CD4-positive, alpha-beta memory T cell (primary cell): ENCODE data around the gene STX11. TPM values are rescaled to one million over a fixed set of nuclear protein-coding genes. Genes with fewer than 3 reads are reported as not detected.
A peak's percentile ranks its signal among the peaks of the same experiment; 100 is the strongest.

ENCODE experiments used
- CTCF ChIA-PET: fragments of 350-600 bp; sonication (Branson Sonifier 250); formaldehyde crosslinking; loops from one replicate; lab custom pipeline; 2021; ENCODE audit warnings: inconsistent platforms; ENCODE audit not compliant: partially characterized antibody; lab: Charles Lee
- POLR2A ChIA-PET: fragments of 350-600 bp; sonication (Branson Sonifier 250); formaldehyde crosslinking; loops from one replicate; lab custom pipeline; 2021; ENCODE audit not compliant: partially characterized antibody; lab: Charles Lee
- DNase-seq, 5 donors: peaks; one replicate each; pipeline versions ENCODE4 v3.0.0 to v3.0.0-alpha.2; 2020 to 2022; ENCODE audit warnings: mixed read lengths in 1 of 5
- H3K27ac ChIP-seq: one replicate; pipeline ENCODE4 v1.7.0; 2013; ENCODE audit warnings: low read depth, low read length
- H3K27me3 ChIP-seq: 2 replicates; pipeline ENCODE4 v1.7.0; 2013; ENCODE audit warnings: mild to moderate bottlenecking, low read length, moderate library complexity; ENCODE audit not compliant: insufficient read depth
- H3K36me3 ChIP-seq: 2 replicates; pipeline ENCODE4 v1.7.0; 2013; ENCODE audit warnings: mild to moderate bottlenecking, low read length, moderate library complexity; ENCODE audit not compliant: insufficient read depth
- H3K4me1 ChIP-seq: 2 replicates; pipeline ENCODE4 v1.7.0; 2013; ENCODE audit warnings: mild to moderate bottlenecking, low read length, moderate library complexity; ENCODE audit not compliant: insufficient read depth
- H3K4me3 ChIP-seq, 2 donors: one replicate each; pipeline ENCODE4 v1.7.0; 2013; ENCODE audit warnings: low read length in 2 of 2, mild to moderate bottlenecking in 1 of 2
- H3K9me3 ChIP-seq, 2 donors: one replicate each; pipeline ENCODE4 v1.7.0; 2013; ENCODE audit warnings: low read length in 2 of 2, control low read depth in 1 of 2; ENCODE audit not compliant: control insufficient read depth in 1 of 2
- H3K27ac Mint-ChIP-seq, 7 donors: one replicate each; pipeline ENCODE4 v1.8.0; 2020 to 2021; ENCODE audit warnings: mixed read lengths in 7 of 7, mild to moderate bottlenecking in 6 of 7, inconsistent platforms in 3 of 7, moderate library complexity in 3 of 7
- H3K27me3 Mint-ChIP-seq, 2 donors: one replicate each; pipeline ENCODE4 v1.8.0; 2020 to 2021; ENCODE audit warnings: mixed read lengths in 2 of 2
- H3K36me3 Mint-ChIP-seq, 2 donors: one replicate each; pipeline ENCODE4 v1.8.0; 2020 to 2021; ENCODE audit warnings: mixed read lengths in 2 of 2, inconsistent platforms in 1 of 2, mild to moderate bottlenecking in 1 of 2
- H3K4me1 Mint-ChIP-seq, 4 donors: one replicate each; pipeline ENCODE4 v1.8.0; 2020 to 2021; ENCODE audit warnings: mixed read lengths in 4 of 4, mild to moderate bottlenecking in 1 of 4
- H3K4me3 Mint-ChIP-seq, 8 donors: one replicate each; pipeline ENCODE4 v1.8.0; 2020 to 2021; ENCODE audit warnings: mixed read lengths in 8 of 8, mild to moderate bottlenecking in 7 of 8, moderate library complexity in 6 of 8, inconsistent platforms in 3 of 8
- H3K9me3 Mint-ChIP-seq, 8 donors: one replicate each; pipeline ENCODE4 v1.8.0; 2020 to 2021; ENCODE audit warnings: mixed read lengths in 8 of 8, mild to moderate bottlenecking in 5 of 8, inconsistent platforms in 3 of 8, moderate library complexity in 1 of 8
- intact Hi-C: fragments of 100-400 bp; cut with micrococcal nuclease; formaldehyde crosslinking; loops from one replicate; pipeline ENCODE4 v1.15.1; 2023
- polyA plus RNA-seq, 2 donors: library from polyadenylated mRNA; unstranded; fragments of 300-500 nt; fragmentation: Illumina TruSeq; gene quantifications; one replicate each; pipeline ENCODE4 v1.2.3, GENCODE V29; 2021
- total RNA-seq, 2 experiments: library from RNA; stranded (reverse); gene quantifications; one replicate each; pipeline ENCODE4 v1.2.3, GENCODE V29; 2021

STX11 gene
- total and polyA plus RNA-seq, 4 experiments from 2014 or later = 5.7 to 11.0 (median 7.9) TPM

DNA sequence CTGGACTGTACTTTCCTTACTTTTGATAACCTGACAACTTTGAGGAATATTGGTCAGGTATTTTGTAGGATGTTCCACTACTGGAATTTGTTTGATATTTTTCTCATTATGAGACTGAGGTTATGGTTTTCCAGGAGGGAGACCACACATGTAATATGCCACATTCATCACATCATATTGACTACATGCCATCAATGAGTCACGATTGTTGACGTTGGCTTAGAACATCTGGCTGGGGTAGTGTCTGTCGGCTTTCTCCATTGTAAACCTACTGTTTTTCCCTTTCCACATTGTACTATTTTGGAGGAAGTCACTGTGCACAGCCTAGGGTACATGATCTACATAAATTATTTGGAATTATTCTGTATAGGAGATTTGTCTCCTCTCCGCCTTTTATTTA, 1.4 kb upstream of the STX11 start:
- Mint-ChIP-seq H3K9me3 (no peaks in the 10 kb centered on the region), H3K4me3 (peak overlapping the region in 3 of 8 donors; percentile 4 to 44 (median 4)), H3K27me3 (no peaks in the 10 kb centered on the region), H3K27ac (no peak overlapping the region), H3K36me3 (peaks cover 4 to 11% of the 10 kb centered on the region in 2 donors), H3K4me1 (peaks cover 21 to 29% (median 23%) of the 10 kb centered on the region in 4 donors)
- Histone ChIP-seq H3K4me3 (no peak overlapping the region), H3K27me3 (no peaks in the 10 kb centered on the region), H3K27ac (no peak overlapping the region), H3K9me3 (no peaks in the 10 kb centered on the region), H3K4me1 (peaks cover 22% of the 10 kb centered on the region), H3K36me3 (no peaks in the 10 kb centered on the region)
- no peak for DNase-seq
- intact Hi-C loops = no loop called here
- ChIA-PET POLR2A (no interaction called here), CTCF (no interaction called here)

DNA sequence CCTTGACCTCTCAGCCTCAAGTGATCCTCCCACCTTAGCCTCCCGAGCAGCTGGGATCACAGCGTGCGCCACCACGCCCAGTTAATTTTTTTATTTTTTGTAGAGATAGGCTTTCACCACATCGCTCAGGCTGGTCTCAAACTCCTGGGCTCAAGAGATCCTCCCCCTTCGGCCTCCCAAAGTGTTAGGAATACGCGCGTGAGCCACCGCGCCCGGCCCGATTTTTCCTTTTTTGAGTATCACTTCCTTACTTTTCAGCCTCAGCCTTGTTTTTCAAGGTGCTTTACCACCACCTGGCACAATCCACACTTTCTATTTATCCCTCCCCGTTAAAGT, 791 bp upstream of the STX11 start:
- intact Hi-C loops = no loop called here
- H3K27ac ChIP-seq = peak overlapping the region; percentile 80
- POLR2A ChIA-PET = interaction anchor here (2.8 kb wide), 1 partner anchor 67 kb away, joined by 29 read pairs; no protein-coding TSS in a partner anchor
- H3K9me3 ChIP-seq = no peaks in the 10 kb centered on the region
- peak overlapping the region; percentile 80 to 95 (median 85) for H3K4me3 Mint-ChIP-seq
- H3K36me3 Mint-ChIP-seq = peaks cover 9 to 13% of the 10 kb centered on the region in 2 donors
- no peaks in the 10 kb centered on the region for H3K27me3 Mint-ChIP-seq
- H3K4me1 Mint-ChIP-seq = peaks cover 24 to 29% (median 27%) of the 10 kb centered on the region in 4 donors
- peak overlapping the region; percentile 49 to 87 (median 67) for H3K27ac Mint-ChIP-seq
- H3K4me3 ChIP-seq = peak overlapping the region; percentile 63 to 84
- no peaks in the 10 kb centered on the region for H3K27me3 ChIP-seq
- H3K36me3 ChIP-seq = no peaks in the 10 kb centered on the region
- CTCF ChIA-PET = no interaction called here
- H3K4me1 ChIP-seq = peaks cover 27% of the 10 kb centered on the region
- no peaks in the 10 kb centered on the region for H3K9me3 Mint-ChIP-seq
- DNase-seq = peak in 1 of 5 donors; percentile 3

GRCh38 chr6:144150710-144151657, 667 bp downstream of the STX11 start:
- DNase-seq = peak; percentile 64 to 80 (median 71)
- Histone ChIP-seq H3K27me3 (no peaks in the 10 kb centered on the region), H3K4me3 (peak overlapping the region; percentile 63 to 84), H3K4me1 (peaks cover 35% of the 10 kb centered on the region), H3K27ac (peak overlapping the region; percentile 80), H3K9me3 (no peaks in the 10 kb centered on the region), H3K36me3 (no peaks in the 10 kb centered on the region)
- intact Hi-C loops = loop anchor here (1.0 to 2.0 kb wide), 6 partner anchors 46 to 331 kb away; partner anchors contain the start of gene SF3B5
- no peaks in the 10 kb centered on the region for H3K27me3 Mint-ChIP-seq
- POLR2A ChIA-PET = interaction anchor here (0.6 to 2.8 kb wide), 14 partner anchors 9 to 613 kb away, joined by 3 to 29 read pairs (median 4); partner anchors contain the start of gene SF3B5
- peaks cover 12 to 13% of the 10 kb centered on the region in 2 donors for H3K36me3 Mint-ChIP-seq
- H3K9me3 Mint-ChIP-seq = no peaks in the 10 kb centered on the region
- H3K27ac Mint-ChIP-seq = peak overlapping the region; percentile 85 to 98 (median 96)
- peak overlapping the region; percentile 95 to 97 (median 96) for H3K4me3 Mint-ChIP-seq
- CTCF ChIA-PET = interaction anchor here (0.5 to 1.5 kb wide), 7 partner anchors 13 to 726 kb away, joined by 3 to 6 read pairs (median 3); no protein-coding TSS in a partner anchor
- peaks cover 26 to 34% (median 30%) of the 10 kb centered on the region in 4 donors for H3K4me1 Mint-ChIP-seq

GRCh38 chr6:144152334-144152900, 2.1 kb downstream of the STX11 start:
- Histone ChIP-seq H3K9me3 (no peaks in the 10 kb centered on the region), H3K4me3 (no peak overlapping the region), H3K27me3 (no peaks in the 10 kb centered on the region), H3K36me3 (no peaks in the 10 kb centered on the region), H3K4me1 (peaks cover 41% of the 10 kb centered on the region), H3K27ac (no peak overlapping the region)
- Mint-ChIP-seq H3K4me3 (peak overlapping the region; percentile 50 to 97 (median 95)), H3K27me3 (no peaks in the 10 kb centered on the region), H3K27ac (peak overlapping the region in 3 of 7 donors; percentile 23 to 98 (median 98)), H3K9me3 (no peaks in the 10 kb centered on the region), H3K4me1 (peaks cover 24 to 46% (median 31%) of the 10 kb centered on the region in 4 donors), H3K36me3 (peaks cover 19 to 21% of the 10 kb centered on the region in 2 donors)
- ChIA-PET POLR2A (interaction anchor here (0.6 to 2.8 kb wide), 5 partner anchors 57 to 561 kb away, joined by 3 to 29 read pairs (median 14); partner anchors contain the start of gene SF3B5), CTCF (interaction anchor here (1.3 kb wide), 1 partner anchor 19 kb away, joined by 3 read pairs; no protein-coding TSS in a partner anchor)
- intact Hi-C loops = no loop called here
- no peak for DNase-seq

DNA sequence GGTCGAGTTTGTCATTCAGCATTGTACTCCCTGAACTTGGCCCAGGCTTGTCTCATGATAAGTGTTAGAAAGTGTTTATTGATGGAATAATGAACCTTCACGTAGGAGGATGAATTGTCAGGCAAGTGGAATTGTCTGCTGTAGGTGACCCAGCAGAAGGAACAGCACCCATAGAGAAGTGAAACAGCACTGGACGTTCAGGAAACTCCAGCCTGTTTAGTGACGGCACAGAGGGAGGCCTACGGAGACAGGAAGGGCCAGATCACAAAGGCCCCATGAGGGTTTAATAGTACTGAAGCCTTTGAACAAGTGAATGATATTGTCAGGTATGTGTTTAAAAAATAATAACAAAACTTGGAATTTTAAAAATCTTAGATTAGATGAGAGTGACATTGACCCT, 2.9 kb downstream of the STX11 start:
- Mint-ChIP-seq H3K4me1 (peaks cover 21 to 46% (median 30%) of the 10 kb centered on the region in 4 donors), H3K27ac (peak overlapping the region in 3 of 7 donors; percentile 1 to 23 (median 14)), H3K9me3 (no peaks in the 10 kb centered on the region), H3K27me3 (no peaks in the 10 kb centered on the region), H3K4me3 (peak overlapping the region in 1 of 8 donors; percentile 2), H3K36me3 (peaks cover 21 to 22% of the 10 kb centered on the region in 2 donors)
- Histone ChIP-seq H3K36me3 (no peaks in the 10 kb centered on the region), H3K4me1 (peaks cover 41% of the 10 kb centered on the region), H3K4me3 (no peak overlapping the region), H3K27me3 (no peaks in the 10 kb centered on the region), H3K9me3 (no peaks in the 10 kb centered on the region), H3K27ac (no peak overlapping the region)
- intact Hi-C loops = no loop called here
- no peak for DNase-seq
- POLR2A ChIA-PET = no interaction called here
- CTCF ChIA-PET = no interaction called here

GRCh38 chr6:144153971-144154370, 3.7 kb downstream of the STX11 start:
- H3K4me1 Mint-ChIP-seq = peaks cover 21 to 46% (median 30%) of the 10 kb centered on the region in 4 donors
- Histone ChIP-seq H3K27me3 (no peaks in the 10 kb centered on the region), H3K4me1 (peaks cover 41% of the 10 kb centered on the region), H3K9me3 (no peaks in the 10 kb centered on the region), H3K27ac (no peak overlapping the region), H3K36me3 (no peaks in the 10 kb centered on the region), H3K4me3 (no peak overlapping the region)
- H3K27ac Mint-ChIP-seq = peak overlapping the region in 1 of 7 donors; percentile 66
- intact Hi-C loops = no loop called here
- H3K27me3 Mint-ChIP-seq = no peaks in the 10 kb centered on the region
- peak overlapping the region in 1 of 8 donors; percentile 22 for H3K4me3 Mint-ChIP-seq
- POLR2A ChIA-PET = interaction anchor here (0.9 kb wide), 1 partner anchor 11 kb away, joined by 4 read pairs; no protein-coding TSS in a partner anchor
- peaks cover 21 to 24% of the 10 kb centered on the region in 2 donors for H3K36me3 Mint-ChIP-seq
- CTCF ChIA-PET = no interaction called here
- DNase-seq = no peak
- H3K9me3 Mint-ChIP-seq = no peaks in the 10 kb centered on the region
